ENCODE measurements around the gene LBHD2. TPM values are rescaled to one million over a fixed set of nuclear protein-coding genes. Genes with fewer than 3 reads are reported as not detected.

The LBHD2 gene
- total and polyA plus RNA-seq, 2 of the 8 experiments (the other 6 are each of a cell fraction or from before 2014, with no cell fraction given): not detected

GRCh38 chr14:103099081-103099732 is 15.2 kb downstream of the LBHD2 start:
- Histone ChIP-seq H3K4me3 (ENCODE audit: extremely low read depth in 1 of 4, insufficient read depth in 2 of 4, low read depth in 3 of 4, low read length in 4 of 4) (no peak overlapping the region), H2BK5ac (ENCODE audit: low read depth, low read length) (peak overlapping the region; percentile 56; the same call in 1 of the 2 replicates), H2BK12ac (ENCODE audit: low read depth, low read length) (no peak overlapping the region), H3K9ac (replicated peaks in 1 of 4; ENCODE audit: extremely low read depth in 1 of 4, low read depth in 3 of 4, low read length in 3 of 4) (no peak overlapping the region), H4K91ac (replicated peaks; ENCODE audit: insufficient read length, low read length) (peak overlapping the region; percentile 65), H3K18ac (ENCODE audit: extremely low read depth, low read length) (peak overlapping the region; percentile 51), H3K4me1 (replicated peaks in 1 of 4; ENCODE audit: control insufficient read depth in 3 of 4, insufficient read depth in 4 of 4, low read length in 3 of 4) (peaks cover 0 to 28% (median 12%) of the 10 kb centered on the region in 4 experiments; a peak in 6 of 7 replicates), H4K20me1 (replicated peaks in 1 of 2; ENCODE audit: control insufficient read depth in 1 of 2, insufficient read depth in 2 of 2, low read length in 2 of 2) (no peaks in the 10 kb centered on the region), H2AFZ (ENCODE audit: low read length) (0 out of 2 replicates have a peak overlapping the region, but pooled peaks have one; percentile 40), H3K23me2 (ENCODE audit: low read depth, low read length) (no peaks in the 10 kb centered on the region; the same call in 1 of the 2 replicates), H4K8ac (ENCODE audit: extremely low read depth, insufficient read depth, low read length) (peak overlapping the region; percentile 82), H2AK5ac (ENCODE audit: low read depth, low read length) (no peak overlapping the region), H3K79me2 (ENCODE audit: control insufficient read depth in 1 of 2, insufficient read depth in 2 of 2, low read length in 2 of 2) (no peaks in the 10 kb centered on the region), H3K56ac (replicated peaks; ENCODE audit: insufficient read length, low read depth, low read length) (peak overlapping the region; percentile 19), H3K36me3 (ENCODE audit: control insufficient read depth in 2 of 4, insufficient read depth in 4 of 4, low read length in 3 of 4) (no peaks in the 10 kb centered on the region), H3K79me1 (ENCODE audit: low read depth, low read length) (no peaks in the 10 kb centered on the region), H3K27ac (ENCODE audit: low read depth, low read length) (no peak overlapping the region), H2BK20ac (ENCODE audit: low read length) (0 out of 2 replicates have a peak overlapping the region, but pooled peaks have one; percentile 72), H3K14ac (ENCODE audit: insufficient read length) (no peak overlapping the region), H3K23ac (ENCODE audit: insufficient read length) (no peak overlapping the region), H3K27me3 (replicated peaks in 1 of 4; ENCODE audit: control insufficient read depth in 3 of 4, extremely low read depth in 1 of 4, insufficient read depth in 3 of 4, low read length in 3 of 4) (peaks cover 4 to 30% (median 25%) of the 10 kb centered on the region in 4 experiments), H2BK120ac (replicated peaks; ENCODE audit: low read depth, low read length) (peak overlapping the region; percentile 64), H3K4ac (replicated peaks; ENCODE audit: insufficient read length, low read depth, low read length) (no peak overlapping the region), H4K5ac (ENCODE audit: insufficient read length, low read depth, low read length) (no peak overlapping the region), H3K4me2 (ENCODE audit: insufficient read depth in 1 of 2, low read depth in 2 of 2, low read length in 2 of 2) (no peak overlapping the region; a peak in 1 of 4 replicates), H2BK15ac (ENCODE audit: low read length) (no peak overlapping the region), H3K9me3 (ENCODE audit: insufficient read depth in 2 of 2, low read depth in 1 of 2, low read length in 1 of 2) (no peaks in the 10 kb centered on the region)
- DNase-seq (ENCODE audit: low read depth in 1 of 2, low spot score in 2 of 2) (no peak), FAIRE-seq (no peak)
- WGBS, 2 experiments (ENCODE audit: extremely low coverage in 1 of 2, insufficient coverage in 1 of 2, insufficient read length in 1 of 2, insufficient replicate concordance in 2 of 2, low coverage in 1 of 2, low lambda C conversion rate in 2 of 2, missing lambda C conversion rate in 1 of 2): 71% methylated on average over 5 of the region's 12 CpGs; no CpG with 5 or more reads in 1 of the 2 experiments
- ChIA-PET POLR2A (ENCODE audit: partially characterized antibody) (interaction anchor here (0.6 to 1.3 kb wide), 4 partner anchors 11 to 486 kb away, joined by 3 to 5 read pairs (median 4); no protein-coding TSS in a partner anchor), CTCF (ENCODE audit: partially characterized antibody) (interaction anchor here (0.7 to 10.4 kb wide), 12 partner anchors 6 to 279 kb away, joined by 3 to 276 read pairs (median 6); partner anchors contain the start of genes LBHD2 and TNFAIP2)
- TF ChIP-seq CREB1 (IDR thresholded peaks at IDR 0.05) (no peak), SIN3A (conservative IDR thresholded peaks at IDR 0.05 in 1 of 2, IDR thresholded peaks at IDR 0.05 in 1 of 2; ENCODE audit: low read depth in 1 of 2, low read length in 2 of 2) (no peak), KDM1A (IDR thresholded peaks at IDR 0.05; ENCODE audit: borderline replicate concordance, low read length) (no peak), SP4 (IDR thresholded peaks at IDR 0.05; ENCODE audit: low read length) (no peak), ASH2L (IDR thresholded peaks at IDR 0.05; ENCODE audit: low read length) (no peak), CHD2 (IDR thresholded peaks at IDR 0.05; ENCODE audit: low read length) (no peak), ATF3 (IDR thresholded peaks at IDR 0.05; ENCODE audit: insufficient read depth, low read depth, low read length) (no peak), SIX5 (IDR thresholded peaks at IDR 0.05; ENCODE audit: low read depth, low read length) (no peak), BCL11A (IDR thresholded peaks at IDR 0.05; ENCODE audit: low read depth in 2 of 2, low read length in 2 of 2) (no peak), CBX8 (IDR thresholded peaks at IDR 0.05; ENCODE audit: borderline replicate concordance, low read depth, low read length) (no peak), MAFK (IDR thresholded peaks at IDR 0.05; ENCODE audit: low read depth, low read length) (no peak), EGR1 (IDR thresholded peaks at IDR 0.05; ENCODE audit: borderline replicate concordance, low read depth, low read length) (no peak), TCF12 (IDR thresholded peaks at IDR 0.05; ENCODE audit: low read depth, low read length) (no peak)
